ENCODE data around the gene UHRF2.

- TF ChIP-seq CTCF (IDR thresholded peaks at IDR 0.05), result no peak
- TF ChIP-seq ZFX (IDR thresholded peaks at IDR 0.05; ENCODE audit: borderline replicate concordance), result no peak
Measured at GRCh38 chr9:6459718-6460117, 46.7 kb downstream of the UHRF2 start.
